ENCODE results near the gene HOPX.

- TF ChIP-seq GATA2 (IDR thresholded peaks at IDR 0.05; ENCODE audit: low read depth, low read length): no peak
- TF ChIP-seq GATA3 (IDR thresholded peaks at IDR 0.05; ENCODE audit: low read depth, low read length): no peak
Observed at GRCh38 chr4:56688094-56688647, 7.1 kb upstream of the HOPX start.

Measured in SH-SY5Y (cell line).